GM21423 (cell line): Measurements from ENCODE around the gene HECTD2.

Source experiments
- ATAC-seq: cut with Tn5 transposase; IDR thresholded peaks from one replicate; pipeline ENCODE4 v1.9.1; 2021; ENCODE audit warnings: mild to moderate bottlenecking, moderate library complexity; ENCODE audit not compliant: unreplicated experiment

Gene HECTD2

GRCh38 chr10:91465261-91465660 lies 55.1 kb downstream of the HECTD2 start:
- ATAC-seq: no peak

DNA sequence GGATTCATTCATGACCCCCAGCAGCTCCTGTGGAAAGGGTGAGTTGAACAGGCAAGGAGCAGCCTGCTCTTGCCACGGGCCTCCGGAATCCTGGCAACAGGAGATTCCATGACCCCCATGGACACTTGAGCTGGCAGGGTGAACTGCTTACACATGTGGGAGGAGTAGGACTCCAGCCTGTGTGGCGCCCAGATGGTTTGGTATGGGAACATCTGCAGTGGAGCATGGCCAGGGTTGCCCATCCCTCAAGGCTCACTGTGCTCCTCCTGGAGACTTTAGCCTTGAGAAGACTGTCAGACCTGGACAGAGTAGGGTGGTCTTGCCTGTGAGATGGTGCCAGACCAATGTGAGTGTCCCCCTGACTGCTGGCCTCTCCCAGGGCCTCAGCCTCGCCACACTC lies 57.0 kb downstream of the HECTD2 start:
- no peak for ATAC-seq

DNA sequence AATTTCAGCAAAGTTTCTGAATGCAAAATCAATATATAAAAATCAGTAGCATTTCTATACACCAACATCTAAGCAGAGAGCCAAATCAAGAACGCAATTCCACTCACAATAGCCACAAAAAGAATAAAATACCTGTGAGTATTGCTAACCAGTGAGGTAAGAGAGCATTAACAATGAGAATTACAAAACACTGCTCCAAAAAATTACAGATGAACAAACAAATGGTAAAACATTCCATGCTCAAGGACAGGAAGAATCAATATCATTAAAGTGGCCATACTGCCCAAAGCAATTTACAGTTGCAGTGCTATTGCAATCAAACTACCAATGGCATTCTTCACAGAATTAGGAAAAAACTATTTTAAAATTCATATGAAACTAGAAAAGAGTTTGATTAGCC lies 61.5 kb downstream of the HECTD2 start:
- ATAC-seq: no peak

DNA sequence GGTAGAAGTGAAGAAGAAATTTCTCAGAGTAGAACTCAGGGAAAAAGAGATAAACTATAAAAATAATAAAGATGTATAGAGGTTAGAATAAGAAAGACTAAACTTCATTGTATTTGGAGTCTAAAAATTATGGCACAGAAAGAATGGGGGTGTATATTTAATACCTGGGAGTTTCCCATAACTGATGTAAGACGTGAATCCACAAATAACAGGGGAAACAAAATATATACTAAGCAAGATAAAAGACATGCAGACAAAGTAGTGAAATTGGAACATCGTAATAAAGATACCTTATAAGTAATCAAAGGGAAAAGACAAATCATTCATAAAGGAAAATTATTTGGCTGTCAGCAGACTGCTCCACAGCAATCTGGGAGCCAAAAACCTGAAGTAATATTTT lies 62.8 kb downstream of the HECTD2 start:
- ATAC-seq: no peak

DNA sequence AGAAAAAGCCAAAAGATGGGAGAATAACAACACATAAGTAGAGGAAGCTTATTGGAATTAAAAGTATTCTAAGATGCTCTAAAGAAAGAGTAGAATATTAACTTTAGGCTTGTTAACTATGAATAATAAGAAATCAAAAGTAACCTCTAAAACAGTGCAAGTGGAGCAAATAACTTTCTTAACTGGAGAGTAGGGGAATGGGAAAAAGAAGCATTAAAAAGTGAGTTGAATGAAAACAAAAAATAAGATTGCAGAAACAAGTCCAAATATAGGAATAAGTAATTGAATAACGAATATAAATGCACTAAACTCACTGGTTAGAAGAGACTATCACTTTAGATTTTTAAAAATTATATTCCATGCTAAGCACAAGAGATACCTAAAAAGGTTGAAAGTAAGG lies 63.9 kb downstream of the HECTD2 start:
- ATAC-seq: no peak

GRCh38 chr10:91477236-91477635 lies 67.1 kb downstream of the HECTD2 start:
- ATAC-seq: no peak

- no peak for ATAC-seq
These were observed 69.4 kb downstream of the HECTD2 start for GRCh38 chr10:91479583-91479982.

DNA sequence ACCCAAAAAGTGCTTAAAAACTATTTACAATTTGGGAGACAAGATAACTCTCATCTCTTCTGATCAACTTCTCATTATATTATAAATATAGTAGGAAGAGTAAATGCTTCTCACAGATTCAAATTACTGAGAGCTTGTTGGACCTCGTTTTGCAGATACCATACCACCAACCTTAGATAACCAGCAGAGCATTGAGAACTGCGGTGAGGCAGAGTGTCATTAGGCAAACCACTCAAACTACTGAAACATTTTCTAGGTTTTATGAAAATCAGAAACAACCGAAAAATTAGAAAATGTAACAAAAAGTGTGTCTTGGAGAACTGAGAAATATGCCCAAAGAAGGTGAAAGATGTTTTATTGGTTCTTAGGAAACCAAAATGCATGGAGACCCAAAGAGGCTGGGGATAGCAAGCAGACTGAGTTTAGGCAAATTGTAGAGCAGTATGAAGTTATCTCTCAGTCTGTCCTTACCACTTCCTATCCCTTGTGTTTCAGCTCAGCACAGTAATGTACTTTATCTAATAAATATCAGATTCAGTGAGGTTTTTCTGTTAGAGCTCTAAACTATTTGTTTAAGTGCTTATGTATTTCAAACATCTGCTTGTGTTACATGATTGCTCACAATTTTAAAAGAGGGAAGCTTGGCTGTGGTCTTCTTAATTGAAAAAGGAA lies 77.9 kb downstream of the HECTD2 start:
- ATAC-seq: no peak

- no peak for ATAC-seq
These were observed 83.2 kb downstream of the HECTD2 start for GRCh38 chr10:91493313-91493712.

DNA sequence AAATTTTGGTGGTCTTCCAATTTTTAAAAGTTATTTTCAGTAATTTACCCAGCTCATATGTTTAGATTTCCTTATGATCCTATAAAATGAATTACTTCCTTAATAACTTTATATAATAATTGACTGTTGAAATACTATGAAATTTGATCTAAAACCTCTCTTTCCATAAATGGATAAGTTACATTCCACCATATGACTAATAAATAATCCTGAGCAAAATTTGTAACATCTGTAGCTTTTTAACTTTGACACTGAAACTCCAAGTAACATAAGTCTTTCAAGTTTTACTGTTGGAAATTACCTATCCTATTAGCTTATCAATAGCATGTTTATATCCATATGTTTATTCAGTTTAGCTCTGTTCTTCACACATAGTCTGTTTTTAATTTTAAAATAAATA lies 85.3 kb downstream of the HECTD2 start:
- ATAC-seq: no peak

- ATAC-seq: no peak
These were observed 85.9 kb downstream of the HECTD2 start for GRCh38 chr10:91496016-91496415.

DNA sequence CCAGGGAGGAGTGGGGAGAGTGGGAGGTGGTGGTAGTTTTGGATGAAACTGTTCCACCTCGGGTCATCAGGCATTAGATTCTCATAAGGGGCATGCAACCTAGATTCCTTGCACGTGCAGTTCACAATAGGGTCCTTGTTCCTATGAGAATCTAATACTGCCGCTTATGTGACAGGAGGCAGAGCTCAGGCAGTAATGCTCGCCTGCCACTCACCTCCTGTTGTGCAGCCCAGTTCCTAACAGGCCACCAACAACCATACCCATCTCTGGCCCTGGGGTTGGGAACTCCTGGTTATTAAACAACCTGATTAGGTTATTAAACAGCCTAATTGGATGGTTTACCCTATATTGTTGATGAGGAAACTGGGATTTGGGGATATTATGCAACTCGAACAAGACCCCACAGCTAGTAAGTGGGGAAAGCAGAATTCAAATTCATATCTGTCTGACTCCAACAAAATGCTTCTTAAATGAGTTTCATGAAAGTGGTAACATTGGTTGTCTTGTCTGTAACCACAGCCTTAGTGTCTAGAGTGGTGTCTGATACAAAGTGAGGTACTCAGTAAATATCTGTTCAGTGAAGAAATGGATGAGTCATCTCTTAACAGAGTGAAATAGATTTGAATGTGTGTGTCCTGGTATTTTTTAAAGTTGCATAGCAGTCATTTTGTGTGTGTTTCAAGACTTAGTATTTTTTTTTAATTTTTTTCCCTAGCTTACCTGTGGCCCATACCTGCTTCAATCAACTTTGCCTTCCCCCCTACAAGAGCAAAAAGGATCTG lies 101.6 kb downstream of the HECTD2 start:
- ATAC-seq: no peak

- no peak for ATAC-seq
These were observed 102.3 kb downstream of the HECTD2 start for GRCh38 chr10:91512458-91512857.

- no peak for ATAC-seq
These were observed 103.7 kb downstream of the HECTD2 start for GRCh38 chr10:91513598-91514424.

DNA sequence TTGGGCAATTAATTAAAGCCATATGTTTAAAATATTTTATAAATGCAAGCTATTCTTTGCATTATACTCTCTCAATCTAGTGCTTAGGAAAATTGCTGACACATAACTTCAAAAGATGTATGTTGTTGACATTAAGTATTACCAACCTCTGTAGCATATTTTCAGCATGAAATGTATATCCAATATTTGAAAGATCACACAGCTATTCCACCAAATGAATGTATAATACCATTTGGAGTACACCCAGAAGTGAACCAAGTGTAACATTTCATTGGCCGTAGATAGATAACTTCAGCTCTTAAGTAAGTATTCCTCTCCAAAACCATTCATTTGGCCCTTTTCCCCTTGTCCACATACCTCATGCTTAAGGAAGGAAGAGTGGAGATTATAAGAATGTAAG lies 104.6 kb downstream of the HECTD2 start:
- no peak for ATAC-seq

GRCh38 chr10:91517394-91517793 lies 107.2 kb downstream of the HECTD2 start:
- no peak for ATAC-seq

DNA sequence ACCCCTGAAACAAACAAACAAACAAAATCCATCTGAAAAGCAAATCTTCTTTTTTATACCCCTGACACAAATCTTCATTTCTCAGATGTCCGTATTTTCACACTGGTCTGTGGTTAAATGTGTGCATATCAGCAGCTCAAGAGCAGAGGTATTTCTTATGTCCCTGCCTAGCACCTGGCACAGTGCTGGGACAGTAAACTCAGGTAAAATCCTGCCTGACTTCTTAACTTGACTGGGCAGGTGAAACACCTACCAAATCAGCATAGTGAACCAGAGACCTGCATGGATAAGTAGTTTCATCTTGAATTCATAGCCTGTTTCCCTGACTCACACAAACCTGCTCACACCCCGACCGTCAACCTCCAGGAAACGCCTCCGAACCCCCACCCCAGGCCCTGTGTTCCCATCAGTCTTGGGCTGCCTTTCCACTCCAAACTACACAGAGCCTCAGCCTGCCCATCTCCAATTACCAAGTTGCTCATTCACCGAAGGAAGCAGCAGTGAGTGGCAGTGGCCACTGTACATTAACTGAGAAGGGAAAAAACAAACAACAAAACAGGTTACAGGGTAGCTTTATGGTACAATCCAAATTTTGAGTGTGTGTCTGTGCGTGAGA lies 109.9 kb downstream of the HECTD2 start:
- no peak for ATAC-seq

- ATAC-seq: no peak
These were observed 110.5 kb downstream of the HECTD2 start for GRCh38 chr10:91520661-91521060.

DNA sequence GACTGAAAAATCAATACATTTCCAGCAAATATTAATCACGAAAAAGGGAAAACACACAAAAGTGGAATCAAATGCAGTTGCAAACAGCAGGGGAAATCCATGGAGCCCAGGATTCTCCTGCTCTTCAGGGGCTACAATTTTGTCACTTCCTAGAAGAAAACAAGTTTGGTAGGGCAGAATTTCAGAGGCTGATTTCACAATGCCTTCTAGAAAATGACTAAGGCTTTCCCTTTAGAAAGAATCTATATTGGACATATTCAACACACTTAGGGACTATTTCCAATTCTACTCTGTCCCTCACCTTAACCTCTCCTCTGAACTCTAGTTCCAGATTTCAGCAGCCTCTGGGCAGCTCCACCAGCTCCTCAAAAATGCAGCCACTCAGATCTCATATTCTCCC lies 111.3 kb downstream of the HECTD2 start:
- no peak for ATAC-seq

- no peak for ATAC-seq
These were observed 116.0 kb downstream of the HECTD2 start for GRCh38 chr10:91525896-91526712.
